Pericardium fibroblast (primary cell): ENCODE data around the gene HAUS2. TPM values are rescaled to one million over a fixed set of nuclear protein-coding genes. Genes with fewer than 3 reads are reported as not detected.

Experiments used
- total RNA-seq: library from RNA; depleted of rRNA; stranded (reverse); fragments of >200 nt; gene quantifications from 2 replicates; pipeline ENCODE4 v1.2.3, GENCODE V29; 2015

HAUS2 gene
- 13.5 and 27.2 TPM in 2 replicates for total RNA-seq

GRCh38 chr15:42548249-42549031 is at the start of gene HAUS2, which contains the start of gene LRRC57:
Gene HAUS2 (plus strand): TSS chr15:42548838. CDS start chr15:42548873, 35 bp downstream.
Gene LRRC57 (minus strand): TSS chr15:42548793. CDS start chr15:42548434, 359 bp downstream.

GRCh38 chr15:42575188-42576039 is 26.8 kb downstream of the HAUS2 start, which contains the start of gene STARD9:
Gene STARD9 (plus strand): TSS chr15:42575606. CDS start chr15:42575716, 110 bp downstream.

Other genes starting within 250 kb of the HAUS2 start
- gene CAPN3, start 189.3 kb upstream of the HAUS2 start, total RNA-seq = 2.5 and 5.6 TPM in 2 replicates
- gene ZNF106, start 57.7 kb upstream of the HAUS2 start, total RNA-seq = 38.2 and 56.9 TPM in 2 replicates
- 36.8 and 91.8 TPM in 2 replicates for gene SNAP23, start 53.2 kb upstream of the HAUS2 start, total RNA-seq
- 10.3 and 14.8 TPM in 2 replicates for gene LRRC57, start within 50 bp of the HAUS2 start, total RNA-seq
- gene STARD9, start 26.8 kb downstream of the HAUS2 start, total RNA-seq = 3.2 and 3.6 TPM in 2 replicates
- gene CDAN1, start 188.3 kb downstream of the HAUS2 start, total RNA-seq = 10.7 and 11.5 TPM in 2 replicates